NCI-H345 treated with DMSO at 0.1 percent for 48 hours (cell line): ENCODE measurements around the gene LSMEM2.
"Not testable (repeated sequence)": the region's sequence is repeated elsewhere in the genome, so short reads cannot be mapped to it uniquely, and the experiment has no call there.

Experiments
- DNase-seq: peaks from one replicate; lab custom pipeline; 2025; ENCODE audit not compliant: unreplicated experiment; lab: John Stamatoyannopoulos, UW

LSMEM2 gene

GRCh38 chr3:50276762-50277101, 2.2 kb upstream of the LSMEM2 start:
- DNase-seq, result no peak

- DNase-seq, result no peak
Observed at GRCh38 chr3:50278123-50278879, 586 bp upstream of the LSMEM2 start.

GRCh38 chr3:50279255-50280016, 549 bp downstream of the LSMEM2 start:
- no peak for DNase-seq

- DNase-seq, result not testable (repeated sequence)
Observed at GRCh38 chr3:50284121-50284520, 5.2 kb downstream of the LSMEM2 start.

- no peak for DNase-seq
Observed at GRCh38 chr3:50286322-50287227, 7.7 kb downstream of the LSMEM2 start.

- no peak for DNase-seq
Observed at GRCh38 chr3:50287262-50287661, 8.4 kb downstream of the LSMEM2 start.

- no peak for DNase-seq
Observed at GRCh38 chr3:50288387-50289007, 9.6 kb downstream of the LSMEM2 start.

- DNase-seq, result no peak
Observed at GRCh38 chr3:50289130-50289529, 10.2 kb downstream of the LSMEM2 start.

- DNase-seq, result no peak
Observed at GRCh38 chr3:50290161-50290641, 11.3 kb downstream of the LSMEM2 start.

GRCh38 chr3:50292159-50293078, 13.5 kb downstream of the LSMEM2 start, which contains the start of gene IFRD2:
TSS of gene IFRD2 (minus strand) at chr3:50292429. CDS start at chr3:50292274, 155 bp downstream.
- peak; percentile 87 for DNase-seq

- DNase-seq, result no peak
Observed at GRCh38 chr3:50293079-50293801, 14.4 kb downstream of the LSMEM2 start.

GRCh38 chr3:50294089-50294488, 15.2 kb downstream of the LSMEM2 start:
- DNase-seq, result no peak

GRCh38 chr3:50294492-50295403, 15.9 kb downstream of the LSMEM2 start:
- DNase-seq, result no peak

- no peak for DNase-seq
Observed at GRCh38 chr3:50295553-50296431, 16.9 kb downstream of the LSMEM2 start.

GRCh38 chr3:50296721-50297383, 18.0 kb downstream of the LSMEM2 start:
- DNase-seq, result no peak

GRCh38 chr3:50297384-50297775, 18.5 kb downstream of the LSMEM2 start:
- no peak for DNase-seq
